GM12875 (cell line): ENCODE measurements around the gene ZBTB16.

ENCODE experiments used
- H3K4me3 ChIP-seq: one replicate; pipeline ENCODE4 v1.5.1; 2011; ENCODE audit warnings: low read depth, low read length, control low read depth
- TF ChIP-seq, protein P1 (sequence below): IDR thresholded peaks from 2 replicates; pipeline ENCODE4 v1.5.1; 2011; ENCODE audit warnings: low read depth, mild to moderate bottlenecking, control low read depth, inconsistent platforms, low read length, moderate library complexity, borderline replicate concordance; ENCODE audit not compliant: insufficient read depth

ZBTB16 gene

DNA sequence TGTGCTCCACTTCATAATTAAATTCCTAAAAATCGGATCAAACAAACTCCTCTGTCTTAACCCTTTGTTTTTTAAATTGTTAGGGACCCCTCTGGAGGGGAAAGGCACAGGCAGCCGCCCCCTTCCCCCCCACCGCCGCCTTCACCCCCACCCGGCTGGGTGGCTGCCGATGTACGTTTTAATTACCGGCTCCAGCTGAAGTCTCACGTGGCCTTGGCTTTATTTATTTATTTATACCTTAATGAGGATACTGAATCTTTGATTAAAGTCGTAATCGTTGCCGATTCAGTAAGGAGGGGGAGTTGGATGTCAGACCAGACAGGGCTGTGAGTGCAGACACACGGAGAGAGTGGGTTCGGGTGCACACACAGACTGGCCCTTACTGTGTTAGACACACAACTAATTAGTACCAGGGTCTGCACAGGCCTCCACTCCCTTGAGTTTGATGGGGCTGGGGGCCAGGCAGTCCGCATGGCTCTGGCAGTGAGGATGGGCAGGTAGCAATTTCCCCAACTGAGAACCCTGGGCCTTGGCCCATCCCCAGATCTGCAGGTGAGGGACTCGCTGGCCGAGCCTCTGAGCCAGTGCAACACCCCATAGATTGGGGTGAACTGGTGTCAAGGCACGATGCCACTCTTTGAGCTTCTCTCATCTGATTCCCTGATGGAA is 185.3 kb downstream of the ZBTB16 start:
- TF ChIP-seq, protein P1, sequence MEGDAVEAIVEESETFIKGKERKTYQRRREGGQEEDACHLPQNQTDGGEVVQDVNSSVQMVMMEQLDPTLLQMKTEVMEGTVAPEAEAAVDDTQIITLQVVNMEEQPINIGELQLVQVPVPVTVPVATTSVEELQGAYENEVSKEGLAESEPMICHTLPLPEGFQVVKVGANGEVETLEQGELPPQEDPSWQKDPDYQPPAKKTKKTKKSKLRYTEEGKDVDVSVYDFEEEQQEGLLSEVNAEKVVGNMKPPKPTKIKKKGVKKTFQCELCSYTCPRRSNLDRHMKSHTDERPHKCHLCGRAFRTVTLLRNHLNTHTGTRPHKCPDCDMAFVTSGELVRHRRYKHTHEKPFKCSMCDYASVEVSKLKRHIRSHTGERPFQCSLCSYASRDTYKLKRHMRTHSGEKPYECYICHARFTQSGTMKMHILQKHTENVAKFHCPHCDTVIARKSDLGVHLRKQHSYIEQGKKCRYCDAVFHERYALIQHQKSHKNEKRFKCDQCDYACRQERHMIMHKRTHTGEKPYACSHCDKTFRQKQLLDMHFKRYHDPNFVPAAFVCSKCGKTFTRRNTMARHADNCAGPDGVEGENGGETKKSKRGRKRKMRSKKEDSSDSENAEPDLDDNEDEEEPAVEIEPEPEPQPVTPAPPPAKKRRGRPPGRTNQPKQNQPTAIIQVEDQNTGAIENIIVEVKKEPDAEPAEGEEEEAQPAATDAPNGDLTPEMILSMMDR: no peak
- no peak overlapping the region for H3K4me3 ChIP-seq

DNA sequence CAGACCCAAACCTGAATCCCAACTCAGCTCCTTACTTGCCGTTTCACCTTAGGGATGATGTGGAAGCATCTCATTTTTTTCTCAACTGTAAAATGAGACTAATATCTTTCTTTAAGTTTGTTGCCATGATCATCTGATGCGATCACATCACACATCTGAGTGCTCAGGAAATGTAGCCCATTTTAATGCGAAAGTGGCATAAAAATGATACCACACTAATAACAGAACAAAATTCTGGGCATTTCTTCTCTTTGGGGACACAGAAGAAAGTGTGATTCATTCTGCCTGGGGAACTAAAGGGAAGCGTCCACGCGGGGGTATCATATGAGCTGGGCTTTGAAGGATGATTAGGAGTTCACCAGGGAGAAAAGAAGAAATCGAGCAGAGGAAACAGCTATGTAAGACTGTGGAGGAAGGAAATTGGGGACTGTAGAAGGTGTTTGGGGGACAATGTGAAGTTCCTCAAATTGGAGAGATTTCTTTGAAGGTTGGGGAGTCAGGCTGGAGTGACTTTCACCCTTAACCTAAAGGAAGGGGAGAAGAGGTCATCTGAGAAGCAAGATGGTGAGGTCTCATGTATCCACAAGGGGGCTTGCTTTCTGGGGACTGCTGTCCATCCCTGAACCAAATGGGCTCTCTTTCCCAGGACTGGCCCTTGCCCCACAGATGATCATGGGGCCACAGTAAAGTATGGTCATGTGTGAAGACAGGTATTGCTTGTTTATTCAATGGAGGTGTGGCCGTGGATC is 187.0 kb downstream of the ZBTB16 start:
- TF ChIP-seq, protein P1: no peak
- no peak overlapping the region for H3K4me3 ChIP-seq

DNA sequence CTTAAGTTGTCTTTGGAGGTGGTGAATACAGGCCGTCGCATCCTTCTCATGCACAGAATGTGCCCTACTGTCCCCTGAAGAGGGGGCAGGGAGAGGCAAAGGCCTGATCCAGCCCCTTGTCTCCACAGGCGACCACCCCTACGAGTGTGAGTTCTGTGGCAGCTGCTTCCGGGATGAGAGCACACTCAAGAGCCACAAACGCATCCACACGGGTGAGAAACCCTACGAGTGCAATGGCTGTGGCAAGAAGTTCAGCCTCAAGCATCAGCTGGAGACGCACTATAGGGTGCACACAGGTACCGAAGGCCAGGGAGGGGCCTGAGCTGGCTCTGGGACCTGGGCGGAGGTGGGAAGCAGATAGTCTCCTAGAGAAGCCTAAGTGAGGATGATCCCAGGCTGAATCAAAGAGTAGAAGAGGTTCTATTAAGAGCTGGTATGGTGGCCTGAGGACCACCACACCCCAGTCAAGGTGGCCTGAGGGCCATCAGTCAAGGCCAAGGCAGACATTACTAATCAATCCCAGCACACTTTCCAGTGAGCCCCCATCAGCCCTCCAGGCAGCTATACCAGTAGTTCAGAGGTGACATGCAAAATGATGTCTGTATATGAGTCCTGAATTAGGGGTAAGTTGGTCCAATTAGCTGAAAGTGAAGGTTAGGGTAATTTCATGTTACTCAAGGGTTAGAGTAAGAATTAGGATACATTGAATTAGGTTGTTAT is 187.7 kb downstream of the ZBTB16 start:
- TF ChIP-seq, protein P1: no peak
- H3K4me3 ChIP-seq: no peak overlapping the region

DNA sequence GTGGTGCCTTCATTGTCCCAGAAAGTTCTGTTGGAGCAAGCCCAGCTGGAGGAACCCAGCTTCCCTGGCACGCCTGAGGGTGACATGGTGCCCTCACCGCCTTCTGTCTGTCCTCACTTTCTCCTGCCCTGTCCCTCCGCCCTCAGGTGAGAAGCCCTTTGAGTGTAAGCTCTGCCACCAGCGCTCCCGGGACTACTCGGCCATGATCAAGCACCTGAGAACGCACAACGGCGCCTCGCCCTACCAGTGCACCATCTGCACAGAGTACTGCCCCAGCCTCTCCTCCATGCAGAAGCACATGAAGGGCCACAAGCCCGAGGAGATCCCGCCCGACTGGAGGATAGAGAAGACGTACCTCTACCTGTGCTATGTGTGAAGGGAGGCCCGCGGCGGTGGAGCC is 190.7 kb downstream of the ZBTB16 start:
- TF ChIP-seq, protein P1: no peak
- H3K4me3 ChIP-seq: no peak overlapping the region

DNA sequence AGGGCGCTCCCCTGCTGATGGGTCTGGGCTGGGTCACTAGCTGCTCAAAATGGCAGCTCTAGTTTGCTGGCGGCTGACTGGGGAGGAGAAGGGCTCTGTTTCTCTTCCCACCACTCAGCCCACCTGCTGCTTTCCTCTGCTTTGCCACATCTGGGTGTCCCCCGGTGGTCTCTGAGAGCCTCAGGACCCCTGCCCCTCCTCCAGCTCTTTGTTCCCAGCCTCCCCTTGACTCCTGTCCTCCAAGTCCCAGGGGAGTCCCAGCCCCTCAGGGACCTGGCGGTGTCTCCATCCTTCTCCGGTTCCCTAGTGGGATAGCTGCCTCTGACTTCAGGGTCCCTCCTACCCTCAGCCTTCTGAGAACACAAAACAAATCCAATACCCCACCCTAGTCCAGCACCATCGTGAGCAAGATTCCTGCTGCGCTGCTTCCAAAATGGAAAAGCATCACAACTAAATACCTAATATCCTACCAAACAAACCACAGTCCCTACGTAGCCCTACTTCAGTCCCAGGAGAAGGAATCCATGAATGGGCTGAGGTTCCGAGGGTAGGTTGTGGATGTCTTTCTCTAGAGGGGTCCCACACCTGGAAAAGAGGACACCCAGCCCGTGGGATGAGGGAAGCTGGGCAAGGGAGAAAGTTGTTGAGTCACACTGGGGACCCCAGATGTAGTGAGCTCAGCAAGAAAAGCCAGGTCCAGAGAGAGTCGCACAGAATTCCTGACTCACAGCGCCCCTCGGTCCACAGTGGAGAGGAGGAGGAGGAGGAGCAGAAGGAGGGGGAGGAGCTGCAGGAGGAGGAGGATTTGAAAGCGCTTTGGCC is 191.7 kb downstream of the ZBTB16 start:
- no peak overlapping the region for H3K4me3 ChIP-seq
- TF ChIP-seq, protein P1: no peak

DNA sequence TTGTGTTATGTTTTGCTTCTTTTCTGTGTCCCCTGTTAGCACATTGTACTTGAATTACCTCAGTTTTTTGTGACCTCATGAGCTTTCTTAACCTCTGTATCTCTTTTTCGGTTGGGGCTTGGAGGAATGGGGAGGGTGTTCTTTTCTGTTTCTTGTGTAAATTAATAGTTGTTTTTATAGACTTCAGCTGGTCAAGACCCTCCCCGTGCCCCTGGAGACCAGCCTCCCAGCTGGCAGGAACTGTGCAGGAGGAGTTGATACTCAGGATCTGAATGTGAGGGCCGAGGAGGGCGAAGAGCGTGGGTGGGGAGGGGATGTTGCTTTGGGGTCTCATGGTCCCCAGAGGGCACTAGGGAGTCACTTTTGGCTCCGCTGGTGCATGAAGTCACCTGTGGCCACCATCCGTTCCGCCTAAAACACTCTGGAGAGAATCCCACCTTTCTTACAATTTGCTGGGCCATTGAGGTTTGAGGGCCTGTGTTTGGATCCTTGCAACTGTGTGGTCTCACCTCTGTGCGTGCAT is 192.4 kb downstream of the ZBTB16 start:
- no peak overlapping the region for H3K4me3 ChIP-seq
- TF ChIP-seq, protein P1: no peak
